GM23338 (cell line): ENCODE measurements around the gene GCH1. TPM values are rescaled to one million over a fixed set of nuclear protein-coding genes. Genes with fewer than 3 reads are reported as not detected.
A peak's percentile ranks its signal among the peaks of the same experiment; 100 is the strongest.

Source experiments
- ATAC-seq: fragments of 200-7000 bp; cut with Tn5 transposase; 3 replicates; pipeline ENCODE4 v1.9.1; 2020
- DNase-seq: peaks from one replicate; pipeline ENCODE4 v3.0.0-alpha.2; 2015; ENCODE audit warnings: low spot score
- H2AFZ ChIP-seq: fragments of 200-600 bp; sonication (generic); 2 replicates; pipeline ENCODE4 v1.8.0; 2016; ENCODE audit warnings: antibody characterized with exemption, mild to moderate bottlenecking, moderate library complexity
- H3F3A ChIP-seq: fragments of 200-600 bp; sonication (generic); replicated peaks from 2 replicates; pipeline ENCODE4 v1.8.0; 2017; ENCODE audit warnings: antibody characterized with exemption, mixed run types, low read depth
- H3K27ac ChIP-seq: fragments of 200-600 bp; sonication (generic); 2 replicates; pipeline ENCODE4 v1.6.1; 2016; ENCODE audit warnings: low read depth
- H3K27me3 ChIP-seq: fragments of 200-600 bp; sonication (generic); 2 replicates; pipeline ENCODE4 v1.8.0; 2016; ENCODE audit warnings: mild to moderate bottlenecking, mixed run types, moderate library complexity; ENCODE audit not compliant: insufficient read depth
- H3K36me3 ChIP-seq: fragments of 200-600 bp; sonication (generic); 2 replicates; pipeline ENCODE4 v1.8.0; 2016; ENCODE audit warnings: mild to moderate bottlenecking; ENCODE audit not compliant: insufficient read depth
- H3K4me1 ChIP-seq: fragments of 200-600 bp; sonication (generic); 2 replicates; pipeline ENCODE4 v1.8.0; 2016; ENCODE audit warnings: mild to moderate bottlenecking, moderate library complexity; ENCODE audit not compliant: insufficient read depth
- H3K4me2 ChIP-seq: fragments of 200-600 bp; sonication (generic); 2 replicates; pipeline ENCODE4 v1.7.1; 2017; ENCODE audit warnings: mixed run types
- H3K4me3 ChIP-seq: fragments of 200-600 bp; sonication (generic); 2 replicates; pipeline ENCODE4 v1.6.1; 2016; ENCODE audit warnings: mixed run types
- H3K79me2 ChIP-seq: fragments of 200-600 bp; sonication (generic); replicated peaks from 2 replicates; pipeline ENCODE4 v1.8.0; 2017; ENCODE audit warnings: mild to moderate bottlenecking; ENCODE audit not compliant: insufficient read depth
- H3K9me2 ChIP-seq: fragments of 200-600 bp; sonication (generic); 2 replicates; pipeline ENCODE4 v1.8.0; 2017; ENCODE audit not compliant: insufficient read depth
- H4K20me1 ChIP-seq: fragments of 200-600 bp; sonication (generic); replicated peaks from 2 replicates; pipeline ENCODE4 v1.8.0; 2017; ENCODE audit warnings: mild to moderate bottlenecking; ENCODE audit not compliant: insufficient read depth
- H3K27ac Mint-ChIP-seq: 2 replicates; pipeline ENCODE4 v1.8.0; 2020; ENCODE audit warnings: inconsistent platforms, mild to moderate bottlenecking, moderate library complexity, mixed read lengths
- H3K27me3 Mint-ChIP-seq: 3 replicates; pipeline ENCODE4 v1.8.0; 2022; ENCODE audit warnings: low read depth, mild to moderate bottlenecking, moderate library complexity, mixed read lengths, inconsistent platforms; ENCODE audit not compliant: insufficient read depth, poor library complexity
- H3K36me3 Mint-ChIP-seq: 3 replicates; pipeline ENCODE4 v1.8.0; 2021; ENCODE audit warnings: low read depth, mild to moderate bottlenecking, inconsistent platforms, moderate library complexity, mixed read lengths
- H3K4me1 Mint-ChIP-seq: 3 replicates; pipeline ENCODE4 v1.8.0; 2020; ENCODE audit warnings: mild to moderate bottlenecking, inconsistent platforms, mixed read lengths
- H3K4me3 Mint-ChIP-seq: 3 replicates; pipeline ENCODE4 v1.8.0; 2021; ENCODE audit warnings: moderate library complexity, mild to moderate bottlenecking, inconsistent platforms, mixed read lengths
- H3K9me3 Mint-ChIP-seq: 3 replicates; pipeline ENCODE4 v1.8.0; 2020; ENCODE audit warnings: moderate library complexity, mild to moderate bottlenecking, inconsistent platforms, mixed read lengths
- CREB1 ChIP-seq: fragments of 250-450 bp; sonication (Bioruptor Pico); IDR thresholded peaks from 2 replicates; pipeline ENCODE4 v1.5.0; 2020; ENCODE audit warnings: low read depth, mild to moderate bottlenecking, moderate library complexity
- CTCF ChIP-seq, 2 experiments: fragments of 200-600 bp in 1 of 2; sonication (generic) in 1 of 2; conservative IDR thresholded peaks; 2 replicates each; pipeline versions ENCODE4 v1.5.1 to v1.6.1; 2016 to 2017; ENCODE audit warnings: antibody characterized with exemption in 2 of 2, low read depth in 2 of 2, mild to moderate bottlenecking in 2 of 2, moderate library complexity in 1 of 2
- ETS1 ChIP-seq: IDR thresholded peaks from 2 replicates; pipeline ENCODE4 v1.6.1; 2016; ENCODE audit warnings: antibody characterized with exemption
- EZH2 ChIP-seq: fragments of 200-600 bp; sonication (generic); IDR thresholded peaks from one replicate; pipeline ENCODE4 v1.8.0; 2017; ENCODE audit warnings: antibody characterized with exemption, mild to moderate bottlenecking, low read depth; ENCODE audit not compliant: unreplicated experiment
- EZH2phosphoT487 ChIP-seq: fragments of 200-600 bp; sonication (generic); IDR thresholded peaks from one replicate; pipeline ENCODE4 v1.8.1; 2018; ENCODE audit warnings: antibody characterized with exemption; ENCODE audit not compliant: unreplicated experiment
- JUNB ChIP-seq: IDR thresholded peaks from one replicate; pipeline ENCODE4 v1.6.1; 2016; ENCODE audit warnings: antibody characterized with exemption; ENCODE audit not compliant: unreplicated experiment
- POLR2AphosphoS5 ChIP-seq: IDR thresholded peaks from 2 replicates; pipeline ENCODE4 v1.6.1; 2016; ENCODE audit warnings: antibody characterized with exemption, low read depth
- STAT1 ChIP-seq: IDR thresholded peaks from one replicate; pipeline ENCODE4 v1.6.1; 2016; ENCODE audit warnings: antibody characterized with exemption; ENCODE audit not compliant: unreplicated experiment
- ZNF114 ChIP-seq: fragments of 250-450 bp; sonication (Bioruptor Pico); IDR thresholded peaks from 2 replicates; pipeline ENCODE4 v1.5.0; 2020; ENCODE audit warnings: mild to moderate bottlenecking, moderate library complexity
- ZNF331 ChIP-seq: fragments of 250-450 bp; sonication (Bioruptor Pico); IDR thresholded peaks from 2 replicates; pipeline ENCODE4 v1.5.0; 2020; ENCODE audit warnings: low read depth, mild to moderate bottlenecking, moderate library complexity
- polyA plus RNA-seq: library from polyadenylated mRNA; unstranded; fragments of >200 nt; fragmentation: Nextera tagmentation; extraction: Ambion mirVana; gene quantifications from 2 replicates; pipeline ENCODE4 v1.2.1, GENCODE V29; 2016
- total RNA-seq: library from RNA; depleted of rRNA; stranded (reverse); fragments of >200 nt; shearing (Covaris generic); gene quantifications from 2 replicates; pipeline ENCODE4 v1.2.3, GENCODE V29; 2014

The GCH1 gene
- total and polyA plus RNA-seq, 2 experiments from 2014 or later: 8.7 to 15.0 TPM

GRCh38 chr14:54840798-54841197, 61.8 kb downstream of the GCH1 start:
- Mint-ChIP-seq H3K4me1 (peaks cover 5% of the 10 kb centered on the region; the same call in 2 of the 3 replicates), H3K27ac (no peak overlapping the region), H3K27me3 (peaks cover 8% of the 10 kb centered on the region), H3K36me3 (peaks cover 6% of the 10 kb centered on the region; the same call in 1 of the 3 replicates), H3K9me3 (no peaks in the 10 kb centered on the region; the same call in 2 of the 3 replicates), H3K4me3 (no peak overlapping the region)
- Histone ChIP-seq H3K9me2 (peaks cover 10% of the 10 kb centered on the region), H3F3A (no peaks in the 10 kb centered on the region), H3K4me3 (no peak overlapping the region), H3K27ac (no peak overlapping the region), H3K4me2 (no peak overlapping the region), H3K4me1 (no peaks in the 10 kb centered on the region), H2AFZ (no peak overlapping the region), H3K36me3 (no peaks in the 10 kb centered on the region), H3K79me2 (no peaks in the 10 kb centered on the region), H3K27me3 (no peaks in the 10 kb centered on the region), H4K20me1 (no peaks in the 10 kb centered on the region)
- DNase-seq (no peak), ATAC-seq (no peak)
- TF ChIP-seq CTCF (conservative IDR thresholded peaks at IDR 0.05; ENCODE audit: low read depth in 2 of 2) (peak in 1 of 2 experiments; percentile 56; a peak in 2 of 4 replicates), JUNB (no peak)

- Histone ChIP-seq H3K79me2 (no peaks in the 10 kb centered on the region), H3K36me3 (no peaks in the 10 kb centered on the region), H4K20me1 (no peaks in the 10 kb centered on the region), H3K27me3 (no peaks in the 10 kb centered on the region), H3K9me2 (peaks cover 10% of the 10 kb centered on the region), H3K4me1 (no peaks in the 10 kb centered on the region), H3F3A (no peaks in the 10 kb centered on the region), H2AFZ (no peak overlapping the region), H3K4me3 (no peak overlapping the region), H3K4me2 (no peak overlapping the region), H3K27ac (no peak overlapping the region)
- DNase-seq (no peak), ATAC-seq (no peak)
- Mint-ChIP-seq H3K9me3 (no peaks in the 10 kb centered on the region; the same call in 2 of the 3 replicates), H3K36me3 (peaks cover 6% of the 10 kb centered on the region; the same call in 1 of the 3 replicates), H3K4me3 (no peak overlapping the region), H3K4me1 (peaks cover 5% of the 10 kb centered on the region; the same call in 2 of the 3 replicates), H3K27me3 (peaks cover 8% of the 10 kb centered on the region), H3K27ac (no peak overlapping the region)
- TF ChIP-seq EZH2phosphoT487 (no peak), EZH2 (no peak)
Measured at GRCh38 chr14:54840336-54840735, 62.3 kb downstream of the GCH1 start.

GRCh38 chr14:54839701-54840119, 62.9 kb downstream of the GCH1 start:
- Histone ChIP-seq H3F3A (no peaks in the 10 kb centered on the region), H3K4me1 (no peaks in the 10 kb centered on the region), H3K79me2 (no peaks in the 10 kb centered on the region), H2AFZ (no peak overlapping the region), H3K27ac (no peak overlapping the region), H3K4me3 (no peak overlapping the region), H3K36me3 (no peaks in the 10 kb centered on the region), H3K9me2 (peaks cover 10% of the 10 kb centered on the region), H3K27me3 (no peaks in the 10 kb centered on the region), H3K4me2 (no peak overlapping the region), H4K20me1 (no peaks in the 10 kb centered on the region)
- peaks cover 5% of the 10 kb centered on the region; the same call in 2 of the 3 replicates for H3K4me1 Mint-ChIP-seq
- no peak overlapping the region for H3K27ac Mint-ChIP-seq
- H3K9me3 Mint-ChIP-seq: no peaks in the 10 kb centered on the region; the same call in 2 of the 3 replicates
- peaks cover 5% of the 10 kb centered on the region for H3K27me3 Mint-ChIP-seq
- no peak for ATAC-seq
- H3K36me3 Mint-ChIP-seq: peaks cover 6% of the 10 kb centered on the region; the same call in 1 of the 3 replicates
- H3K4me3 Mint-ChIP-seq: no peak overlapping the region
- no peak for DNase-seq
- TF ChIP-seq JUNB: no peak
- no peak for TF ChIP-seq ZNF331 (CRISPR knock-in tag)
- no peak for TF ChIP-seq POLR2AphosphoS5
- no peak for TF ChIP-seq EZH2
- TF ChIP-seq EZH2phosphoT487: no peak
- TF ChIP-seq CTCF (conservative IDR thresholded peaks at IDR 0.05; ENCODE audit: low read depth in 2 of 2): no peak
- TF ChIP-seq CREB1 (CRISPR knock-in tag): no peak
- no peak for TF ChIP-seq ETS1
- TF ChIP-seq STAT1: no peak
- TF ChIP-seq ZNF114 (CRISPR knock-in tag): no peak
